ENCODE results near the gene KRT6B. TPM values are rescaled to one million over a fixed set of nuclear protein-coding genes. Genes with fewer than 3 reads are reported as not detected.
"Not testable (repeated sequence)": the region's sequence is repeated elsewhere in the genome, so short reads cannot be mapped to it uniquely, and the experiment has no call there.

The KRT6B gene
- total RNA-seq, 1 donor from 2014 or later: not detected

DNA sequence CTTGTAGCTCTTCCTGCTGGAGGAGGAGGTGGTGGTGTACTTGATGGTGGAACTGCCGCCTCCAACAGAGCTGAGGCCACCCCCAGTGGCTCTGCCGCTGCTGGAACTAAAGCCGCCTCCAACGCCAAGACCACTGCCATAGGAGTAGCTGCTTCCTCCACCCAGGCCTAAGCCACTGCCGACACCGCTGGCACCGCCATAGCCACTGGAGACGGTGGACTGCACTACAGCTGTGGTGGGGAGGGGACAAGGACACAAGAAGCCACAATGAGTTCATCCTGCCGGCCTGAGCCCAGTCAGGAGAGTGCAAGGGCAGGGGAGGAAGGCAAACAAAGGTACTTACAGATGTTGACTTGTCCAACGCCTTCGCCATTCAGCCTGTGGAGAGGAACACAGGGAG lies 4.8 kb downstream of the KRT6B start:
- H3K27ac Mint-ChIP-seq; H3K9me3 Mint-ChIP-seq; intact Hi-C loops (cut with micrococcal nuclease); H3K4me3 Mint-ChIP-seq; H3K36me3 Mint-ChIP-seq (ENCODE audit: low read depth); DNase-seq; H3K4me1 Mint-ChIP-seq: not testable (repeated sequence)
- H3K27me3 Mint-ChIP-seq: peaks cover 20% of the 10 kb centered on the region

DNA sequence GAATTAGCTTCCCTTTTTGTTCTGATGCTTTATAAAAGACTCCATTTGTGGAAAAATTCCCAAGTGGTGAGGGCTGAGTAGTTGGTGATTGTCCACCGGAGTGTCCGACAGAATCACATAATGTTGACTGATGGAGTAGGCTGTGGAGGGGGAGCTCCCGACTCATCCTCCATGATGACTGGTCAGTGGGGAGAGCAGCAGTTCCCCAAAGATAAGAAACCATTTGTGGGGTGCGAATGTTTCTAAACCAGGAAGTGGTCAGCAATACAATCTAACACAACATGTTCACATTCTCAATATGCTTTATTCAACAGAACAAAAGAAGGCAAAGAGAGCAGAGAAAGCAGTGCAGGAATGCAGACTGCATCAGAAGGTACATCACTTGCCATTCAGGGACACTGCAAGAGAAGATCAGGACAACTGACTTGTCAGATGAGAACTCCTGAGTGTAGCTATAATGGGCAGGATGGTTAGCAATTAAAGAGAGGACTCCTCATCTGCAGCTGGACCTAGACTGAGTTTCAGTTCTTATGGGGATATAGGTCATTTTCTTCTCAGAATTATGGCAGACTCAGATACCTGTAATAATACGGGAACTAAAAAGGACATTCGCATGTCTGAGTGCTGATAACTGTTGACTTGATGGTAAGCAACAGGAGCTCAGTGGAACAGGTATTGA lies 5.4 kb downstream of the KRT6B start:
- intact Hi-C loops (cut with micrococcal nuclease): no loop called here
- H3K27ac Mint-ChIP-seq: no peak overlapping the region
- H3K4me3 Mint-ChIP-seq: no peak overlapping the region
- peaks cover 4% of the 10 kb centered on the region for H3K4me1 Mint-ChIP-seq
- no peaks in the 10 kb centered on the region for H3K36me3 Mint-ChIP-seq (ENCODE audit: low read depth)
- peaks cover 20% of the 10 kb centered on the region for H3K27me3 Mint-ChIP-seq
- DNase-seq: no peak
- no peaks in the 10 kb centered on the region for H3K9me3 Mint-ChIP-seq

DNA sequence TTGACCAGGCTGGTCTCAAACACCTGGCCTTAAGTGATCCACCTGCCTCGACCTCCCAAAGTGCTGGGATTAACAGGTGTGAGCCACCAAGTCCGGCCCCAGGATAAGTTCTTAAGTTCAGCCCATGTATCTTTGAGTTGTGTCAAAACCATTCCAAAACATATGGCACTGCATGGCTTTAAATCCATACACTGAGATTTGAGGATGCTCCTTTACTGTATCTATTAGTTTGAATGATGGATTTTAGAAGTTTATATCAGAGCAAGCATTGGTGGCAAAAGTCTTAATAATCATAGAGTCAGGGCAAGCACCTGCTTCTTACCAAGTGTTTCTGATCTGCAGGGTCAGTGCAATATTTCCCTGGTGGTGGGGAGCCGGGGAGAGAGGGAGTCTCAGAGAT lies 6.1 kb downstream of the KRT6B start:
- peaks cover 22% of the 10 kb centered on the region for H3K27me3 Mint-ChIP-seq
- intact Hi-C loops (cut with micrococcal nuclease): no loop called here
- no peak for DNase-seq
- H3K9me3 Mint-ChIP-seq: no peaks in the 10 kb centered on the region
- no peak overlapping the region for H3K27ac Mint-ChIP-seq
- peaks cover 4% of the 10 kb centered on the region for H3K4me1 Mint-ChIP-seq
- H3K4me3 Mint-ChIP-seq: no peak overlapping the region
- no peaks in the 10 kb centered on the region for H3K36me3 Mint-ChIP-seq (ENCODE audit: low read depth)

- intact Hi-C loops (cut with micrococcal nuclease): no loop called here
- Mint-ChIP-seq H3K36me3 (ENCODE audit: low read depth) (no peaks in the 10 kb centered on the region), H3K9me3 (no peaks in the 10 kb centered on the region), H3K4me1 (peaks cover 4% of the 10 kb centered on the region), H3K27ac (no peak overlapping the region), H3K4me3 (no peak overlapping the region), H3K27me3 (peaks cover 22% of the 10 kb centered on the region)
- DNase-seq: no peak
Observed at GRCh38 chr12:52444647-52445595, 7.0 kb downstream of the KRT6B start.

GRCh38 chr12:52443966-52444365 lies 8.0 kb downstream of the KRT6B start:
- Mint-ChIP-seq H3K27me3 (peaks cover 20% of the 10 kb centered on the region), H3K4me1 (peaks cover 4% of the 10 kb centered on the region), H3K4me3 (no peak overlapping the region), H3K36me3 (ENCODE audit: low read depth) (no peaks in the 10 kb centered on the region), H3K9me3 (no peaks in the 10 kb centered on the region), H3K27ac (no peak overlapping the region)
- no peak for DNase-seq
- intact Hi-C loops (cut with micrococcal nuclease): no loop called here

GRCh38 chr12:52442600-52443061 lies 9.3 kb downstream of the KRT6B start:
- Mint-ChIP-seq H3K4me1 (peaks cover 4% of the 10 kb centered on the region), H3K9me3 (no peaks in the 10 kb centered on the region), H3K36me3 (ENCODE audit: low read depth) (no peaks in the 10 kb centered on the region), H3K27ac (no peak overlapping the region), H3K4me3 (no peak overlapping the region), H3K27me3 (peaks cover 20% of the 10 kb centered on the region)
- intact Hi-C loops (cut with micrococcal nuclease): no loop called here
- no peak for DNase-seq

- Mint-ChIP-seq H3K4me1 (peaks cover 2% of the 10 kb centered on the region), H3K27ac (no peak overlapping the region), H3K27me3 (peaks cover 23% of the 10 kb centered on the region), H3K4me3 (no peak overlapping the region), H3K36me3 (ENCODE audit: low read depth) (no peaks in the 10 kb centered on the region), H3K9me3 (no peaks in the 10 kb centered on the region)
- DNase-seq: no peak
- intact Hi-C loops (cut with micrococcal nuclease): no loop called here
Observed at GRCh38 chr12:52441320-52441911, 10.5 kb downstream of the KRT6B start.

- H3K36me3 Mint-ChIP-seq (ENCODE audit: low read depth): no peaks in the 10 kb centered on the region
- H3K9me3 Mint-ChIP-seq: no peaks in the 10 kb centered on the region
- no peak for DNase-seq
- no peak overlapping the region for H3K4me3 Mint-ChIP-seq
- no peak overlapping the region for H3K27ac Mint-ChIP-seq
- intact Hi-C loops (cut with micrococcal nuclease): no loop called here
- H3K27me3 Mint-ChIP-seq: peaks cover 18% of the 10 kb centered on the region
- no peaks in the 10 kb centered on the region for H3K4me1 Mint-ChIP-seq
Observed at GRCh38 chr12:52440821-52441319, 11.1 kb downstream of the KRT6B start.

- H3K4me3 Mint-ChIP-seq: no peak overlapping the region
- no peaks in the 10 kb centered on the region for H3K36me3 Mint-ChIP-seq (ENCODE audit: low read depth)
- H3K27me3 Mint-ChIP-seq: peaks cover 14% of the 10 kb centered on the region
Observed at GRCh38 chr12:52439845-52440244, 12.1 kb downstream of the KRT6B start.

GRCh38 chr12:52439420-52439819 lies 12.5 kb downstream of the KRT6B start:
- Mint-ChIP-seq H3K27ac (no peak overlapping the region), H3K27me3 (peaks cover 14% of the 10 kb centered on the region), H3K4me1 (no peaks in the 10 kb centered on the region), H3K4me3 (no peak overlapping the region), H3K36me3 (ENCODE audit: low read depth) (no peaks in the 10 kb centered on the region), H3K9me3 (no peaks in the 10 kb centered on the region)
- intact Hi-C loops (cut with micrococcal nuclease): no loop called here
- DNase-seq: no peak

More at GRCh38 chr12:52439845-52440244, 12.1 kb downstream of the KRT6B start:
- DNase-seq: no peak
- Mint-ChIP-seq H3K9me3 (no peaks in the 10 kb centered on the region), H3K27ac (no peak overlapping the region), H3K4me1 (no peaks in the 10 kb centered on the region)
- intact Hi-C loops (cut with micrococcal nuclease): no loop called here

DNA sequence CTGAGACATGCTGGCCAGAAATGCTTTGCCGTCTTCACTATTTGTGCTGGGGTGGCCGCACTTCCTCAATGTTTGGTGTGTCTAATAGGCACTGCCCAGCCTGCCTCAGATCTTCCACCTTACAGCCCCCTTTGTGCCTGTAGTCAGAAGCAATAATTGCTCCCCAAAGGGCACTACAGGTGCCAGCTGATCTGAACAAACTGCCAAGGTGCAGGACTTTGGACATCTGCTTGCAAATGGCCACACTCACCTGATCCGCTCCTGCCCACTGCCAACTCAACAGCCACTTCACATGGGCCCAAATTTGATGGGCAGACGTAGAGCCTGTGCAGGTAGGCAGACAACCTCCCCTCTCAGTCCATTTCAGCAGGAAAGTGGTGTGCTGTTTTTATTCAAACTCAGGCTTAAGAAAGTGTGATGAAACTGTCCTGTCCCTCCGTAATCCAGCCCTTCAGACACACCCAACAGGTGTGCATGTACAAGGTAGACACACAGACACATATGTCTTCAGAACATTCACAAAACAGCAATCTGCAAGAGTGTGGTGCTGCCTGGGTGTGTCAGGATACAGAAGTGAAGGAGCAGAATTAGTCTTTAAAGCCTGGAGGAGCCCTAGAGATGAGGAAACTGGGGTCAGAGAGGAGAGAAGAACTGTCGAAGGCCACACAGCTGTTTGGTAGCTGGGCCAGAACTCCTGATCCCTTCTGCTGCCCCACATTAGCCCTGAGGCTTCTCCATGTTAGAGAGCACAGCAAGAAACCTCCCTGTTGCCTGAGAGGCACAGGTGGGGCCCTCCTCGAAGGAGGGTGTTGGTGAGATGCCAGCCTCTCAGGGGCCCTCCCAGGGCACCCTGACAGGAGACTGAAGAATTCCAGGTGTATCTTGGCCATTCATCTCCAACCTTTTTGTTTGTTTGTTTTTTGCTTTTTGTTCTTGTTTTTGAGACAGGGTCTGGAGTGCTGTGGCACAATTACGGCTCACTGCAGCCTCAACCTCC lies 13.3 kb downstream of the KRT6B start:
- Mint-ChIP-seq H3K27me3 (peaks cover 14% of the 10 kb centered on the region), H3K36me3 (ENCODE audit: low read depth) (no peaks in the 10 kb centered on the region), H3K4me3 (no peak overlapping the region), H3K9me3 (no peaks in the 10 kb centered on the region), H3K4me1 (no peaks in the 10 kb centered on the region), H3K27ac (no peak overlapping the region)
- intact Hi-C loops (cut with micrococcal nuclease): no loop called here
- DNase-seq: no peak

DNA sequence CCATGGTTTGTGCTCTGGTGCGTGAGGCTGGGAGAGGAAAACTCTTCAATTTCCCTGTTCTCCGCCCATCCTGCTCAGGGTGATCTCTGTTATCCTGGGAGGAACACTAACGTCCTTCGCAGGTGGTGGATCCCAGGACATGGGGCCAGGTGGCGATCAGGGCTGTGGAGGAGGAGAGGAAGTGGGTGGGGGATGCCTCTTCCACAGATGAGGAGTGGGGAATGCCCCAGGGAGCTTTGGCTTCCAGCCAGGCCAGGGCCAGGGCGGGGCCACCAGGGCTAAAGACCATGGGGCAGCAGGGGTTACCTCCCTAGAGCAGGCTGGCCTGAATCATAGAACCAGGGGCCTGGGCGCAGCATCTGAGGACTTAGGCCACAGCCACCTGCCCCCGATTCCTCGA lies 14.4 kb downstream of the KRT6B start:
- Mint-ChIP-seq H3K36me3 (ENCODE audit: low read depth) (no peaks in the 10 kb centered on the region), H3K9me3 (no peaks in the 10 kb centered on the region), H3K27ac (no peak overlapping the region), H3K4me3 (no peak overlapping the region), H3K4me1 (no peaks in the 10 kb centered on the region), H3K27me3 (peaks cover 11% of the 10 kb centered on the region)
- intact Hi-C loops (cut with micrococcal nuclease): no loop called here
- DNase-seq: no peak

Measured in activated CD4-positive, alpha-beta T cell treated with anti-CD3 and anti-CD28 coated beads, Interleukin-2, amount 10 ng/mL, durations not matched to agents 24 days and 14 days (primary cell).